M059J (cell line): ENCODE data around the gene GATAD1. TPM values are rescaled to one million over a fixed set of nuclear protein-coding genes. Genes with fewer than 3 reads are reported as not detected.
A peak's percentile ranks its signal among the peaks of the same experiment; 100 is the strongest.
"Not testable (repeated sequence)": the region's sequence is repeated elsewhere in the genome, so short reads cannot be mapped to it uniquely, and the experiment has no call there.

ENCODE experiments used
- DNase-seq: peaks from one replicate; pipeline ENCODE4 v3.0.0-alpha.2; 2012; ENCODE audit warnings: low read depth
- total RNA-seq: library from RNA; depleted of rRNA; stranded (reverse); fragments of >200 nt; shearing (Covaris generic); gene quantifications from 2 replicates; pipeline ENCODE4 v1.2.3, GENCODE V29; 2014; rRNA removed

Gene GATAD1
- total RNA-seq, 1 experiment from 2014 or later, result 24.5 TPM

DNA sequence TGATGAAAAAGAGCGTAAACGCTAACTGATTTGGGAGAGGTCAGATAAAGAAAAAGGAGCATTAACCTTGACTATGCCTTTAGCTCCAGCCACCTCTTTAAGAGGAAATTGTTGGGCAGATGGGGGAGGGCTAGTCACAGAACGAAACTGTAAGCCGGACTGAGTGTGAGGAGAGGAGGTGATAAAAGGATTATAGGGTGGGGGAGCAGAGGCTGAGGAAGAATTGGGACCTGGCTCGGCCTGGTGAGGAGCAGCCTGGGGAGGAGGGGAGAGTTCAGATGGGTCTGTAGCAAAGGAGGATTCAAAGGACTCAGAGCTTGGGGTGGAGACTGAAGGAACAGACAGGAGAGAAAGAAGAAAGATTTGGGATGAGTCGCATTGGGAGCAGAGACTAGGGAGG lies 36.3 kb downstream of the GATAD1 start:
- not testable (repeated sequence) for DNase-seq

DNA sequence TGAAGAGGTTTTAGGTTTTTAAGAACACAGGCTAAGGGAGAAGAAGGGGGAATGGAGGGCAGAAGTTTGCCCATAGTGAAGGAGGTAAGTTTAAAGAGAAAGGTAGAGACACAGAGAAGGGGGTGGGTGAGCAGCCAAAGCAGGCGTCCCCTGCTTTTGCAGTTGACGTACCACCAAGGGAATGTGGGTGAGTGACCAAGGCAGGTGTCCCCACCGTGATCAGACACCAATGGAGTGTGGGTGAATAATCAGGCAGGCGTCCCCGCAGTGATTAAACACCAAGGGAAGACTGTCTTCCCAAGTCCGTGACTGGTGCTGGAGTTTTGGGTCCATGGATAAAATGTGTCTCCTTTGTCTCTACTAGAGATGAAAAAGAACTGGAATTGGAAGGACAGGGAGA lies 36.9 kb downstream of the GATAD1 start:
- not testable (repeated sequence) for DNase-seq

DNA sequence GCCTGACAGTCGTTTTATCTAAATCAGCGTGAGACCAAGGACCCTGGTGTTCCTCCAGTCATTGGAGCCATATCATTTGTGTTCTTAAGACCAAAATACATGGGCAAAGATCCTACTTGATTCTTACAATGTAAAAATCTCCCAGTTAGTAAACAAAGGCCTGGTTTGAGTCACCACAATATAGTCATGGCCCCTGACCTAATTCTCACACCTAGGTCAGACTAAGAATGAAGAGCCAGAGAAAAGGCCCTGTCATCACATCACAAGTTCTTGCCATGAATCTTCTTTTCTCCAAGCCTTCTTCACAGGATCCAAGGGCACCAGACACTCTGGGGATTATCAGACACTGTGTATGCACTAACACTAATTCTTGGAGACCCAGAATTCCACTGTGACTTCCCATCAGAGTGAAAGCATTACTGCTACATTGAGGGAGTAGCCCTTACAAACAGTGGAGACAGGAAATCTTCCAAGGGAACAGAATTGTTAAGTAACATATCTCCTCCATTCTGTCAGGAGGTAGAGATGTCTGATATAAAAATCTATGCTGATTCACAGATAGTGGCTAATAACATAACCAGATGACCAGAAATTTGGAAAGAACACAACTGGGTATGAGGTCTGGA lies 38.1 kb downstream of the GATAD1 start:
- DNase-seq, result no peak

DNA sequence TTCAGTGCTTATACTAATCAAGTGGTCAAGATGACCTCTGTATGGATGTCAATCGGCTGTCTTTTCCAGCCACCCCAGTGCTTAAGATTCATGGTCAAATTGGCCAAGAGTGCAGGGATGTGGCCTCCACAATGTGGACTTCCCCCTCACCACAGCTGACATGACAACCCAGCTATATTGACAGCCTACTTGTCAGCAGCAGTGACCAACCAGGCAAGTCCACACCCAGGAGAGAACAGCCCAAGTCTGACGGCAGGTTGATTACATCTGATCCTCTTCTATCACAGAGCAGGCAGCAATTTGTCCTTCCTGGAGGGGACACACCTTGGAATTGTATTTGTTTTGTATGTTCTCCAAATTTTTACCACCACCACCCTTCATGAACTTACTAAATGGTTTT lies 38.7 kb downstream of the GATAD1 start:
- no peak for DNase-seq

DNA sequence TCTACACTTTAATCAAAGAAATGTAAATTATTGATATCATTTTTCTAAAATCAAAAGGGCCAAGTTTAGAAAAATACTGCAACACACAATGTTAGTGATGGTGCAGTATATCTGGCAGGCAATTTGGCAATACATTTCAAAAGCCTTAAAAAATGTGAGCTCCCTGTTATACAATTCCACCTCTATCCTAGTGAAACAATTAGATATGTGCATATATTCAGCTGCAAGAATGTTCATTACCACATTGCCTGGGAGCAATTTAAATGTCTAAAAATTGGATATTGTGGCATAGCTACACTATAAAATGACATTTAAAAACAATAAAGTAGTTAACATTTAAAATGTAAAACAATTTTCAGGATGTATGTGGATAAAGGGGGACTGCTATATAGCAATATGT lies 40.5 kb downstream of the GATAD1 start:
- DNase-seq, result no peak

DNA sequence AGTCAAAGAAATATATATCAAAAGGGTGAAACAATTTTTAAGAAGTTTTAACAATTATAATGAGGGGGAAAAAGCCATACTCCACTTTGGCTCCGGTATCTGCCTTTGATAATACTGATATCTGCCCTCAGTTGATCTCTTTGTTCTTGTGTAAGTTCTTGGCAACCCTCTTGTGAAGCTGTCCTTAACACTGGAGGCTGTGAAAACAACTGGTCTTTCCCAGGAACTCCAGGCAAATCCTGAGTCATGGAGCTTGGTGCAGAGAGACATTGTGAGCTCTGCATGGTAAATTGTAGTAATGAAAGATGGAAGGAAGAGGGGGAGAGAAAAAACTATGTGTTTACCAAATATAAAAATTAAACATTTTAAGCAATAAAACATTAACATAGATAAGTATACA lies 42.4 kb downstream of the GATAD1 start:
- DNase-seq, result peak; percentile 1

DNA sequence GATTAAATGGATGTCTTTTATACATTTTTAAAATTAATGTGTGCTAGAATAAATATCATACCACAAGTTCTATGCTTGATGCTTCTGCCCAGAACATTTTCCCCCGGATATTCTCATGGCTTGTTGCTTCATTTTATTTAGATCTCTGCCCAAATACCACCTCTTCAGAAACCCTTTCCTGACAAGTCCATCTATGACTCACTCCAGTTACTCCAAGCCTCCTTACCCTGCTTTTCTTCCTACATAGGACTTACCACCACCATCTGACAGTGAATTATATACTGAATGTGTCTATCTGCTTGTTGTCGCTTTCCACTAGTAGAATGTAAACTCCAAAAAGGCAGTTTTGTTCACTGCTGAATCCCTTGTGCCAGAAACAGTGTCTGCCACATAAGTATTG lies 49.6 kb downstream of the GATAD1 start:
- peak; percentile 6 for DNase-seq

DNA sequence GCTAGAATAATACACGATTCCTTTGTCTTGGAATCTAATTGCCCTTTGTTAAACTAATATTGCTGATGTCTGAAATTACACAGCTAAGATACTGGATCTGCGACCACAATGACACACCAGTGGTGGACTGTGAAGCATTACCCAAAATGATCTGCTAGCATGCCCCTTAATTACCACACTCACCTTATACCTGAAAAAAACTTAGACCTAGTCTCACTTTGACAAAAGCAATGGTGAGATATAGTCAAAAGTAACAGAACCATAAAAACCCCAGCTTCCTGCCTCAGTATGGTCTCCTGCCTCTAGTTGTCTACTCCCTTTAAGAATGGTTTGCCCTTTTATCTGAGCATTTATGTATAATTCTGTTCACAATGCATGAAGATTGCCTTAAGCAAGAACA lies 51.3 kb downstream of the GATAD1 start:
- no peak for DNase-seq

DNA sequence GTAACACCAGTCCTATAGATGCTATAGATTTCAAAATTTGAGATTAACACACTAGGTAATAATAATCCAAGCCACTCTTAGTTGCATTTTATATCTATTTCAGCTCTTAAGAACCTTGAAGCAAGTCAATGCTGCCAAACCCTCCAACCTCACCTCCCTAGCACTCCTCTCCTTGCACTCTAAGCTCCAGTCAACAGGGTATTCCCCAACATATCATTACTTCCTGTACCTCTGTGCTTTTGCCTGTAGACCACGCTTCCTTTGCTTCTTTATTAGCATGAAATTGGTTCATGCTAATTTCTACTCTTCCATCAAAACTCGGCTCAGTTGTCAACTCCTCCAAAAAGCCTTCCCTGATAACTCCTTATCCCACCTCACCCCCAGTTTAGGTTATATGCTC lies 56.5 kb downstream of the GATAD1 start:
- DNase-seq, result no peak

DNA sequence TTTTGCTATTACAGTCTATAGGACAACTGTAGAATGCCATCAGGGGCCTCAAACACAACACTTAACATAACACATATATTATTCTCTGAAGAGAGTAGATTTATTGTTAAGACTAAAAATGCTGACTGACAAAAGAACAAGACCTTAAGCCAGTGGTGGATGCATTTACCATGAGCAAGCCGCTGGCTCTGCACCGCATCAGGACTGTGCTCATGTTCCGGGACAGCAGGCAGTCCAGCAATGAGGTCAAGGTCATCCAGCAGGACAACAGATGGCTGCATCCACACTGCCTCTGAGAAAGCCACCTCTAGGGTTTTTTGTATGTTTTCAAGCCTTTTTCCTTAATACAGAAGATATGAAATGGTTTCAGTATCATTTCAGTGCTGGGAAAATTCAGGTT lies 57.3 kb downstream of the GATAD1 start:
- no peak for DNase-seq

DNA sequence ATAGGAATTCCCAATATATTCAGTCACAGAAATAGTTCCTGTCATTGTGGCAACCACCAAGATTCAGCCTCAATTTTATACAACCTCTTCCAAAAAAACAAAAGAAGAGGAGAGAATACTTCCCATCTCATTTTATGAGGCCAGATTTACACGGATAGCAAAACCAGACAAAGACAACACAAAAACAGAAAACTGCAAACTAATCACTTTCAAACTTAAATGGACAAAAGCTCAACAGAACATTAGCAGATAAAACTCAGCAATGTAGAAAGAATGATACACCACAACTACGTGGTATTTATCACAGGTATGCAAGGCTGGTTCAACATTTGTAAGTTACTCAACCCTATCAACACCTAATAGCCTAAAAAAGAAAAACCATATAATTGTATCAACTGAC lies 59.1 kb downstream of the GATAD1 start:
- no peak for DNase-seq

DNA sequence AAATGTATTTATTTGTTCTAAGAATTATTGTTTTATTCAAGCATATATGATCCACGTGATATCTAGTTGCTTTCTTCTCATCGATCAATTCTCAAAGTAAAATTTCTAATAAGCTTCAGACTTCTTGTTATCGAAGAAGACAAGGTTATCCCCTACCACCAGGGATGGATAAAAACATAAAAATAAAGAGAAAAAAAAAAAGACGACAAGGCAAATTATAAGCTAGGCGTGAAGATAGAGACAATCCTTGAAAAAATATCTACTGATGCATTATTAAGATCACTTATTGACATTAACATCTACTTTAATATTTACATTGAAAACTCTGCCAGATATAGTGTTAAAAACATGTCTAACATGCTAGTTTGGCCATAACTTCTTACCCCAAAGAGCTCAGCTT lies 61.7 kb downstream of the GATAD1 start:
- DNase-seq, result no peak

Other genes with a start within 250 kb of the GATAD1 start
- gene KRIT1, start 201.6 kb upstream of the GATAD1 start, total RNA-seq, result 23.2 and 33.2 TPM in 2 replicates
- 39.7 and 56.9 TPM in 2 replicates for gene ANKIB1, start 201.5 kb upstream of the GATAD1 start, total RNA-seq
- gene ERVW-1, start 30.5 kb downstream of the GATAD1 start, total RNA-seq, result 0.02 TPM in 1 of 2 replicates, not detected in the other
- gene PEX1, start 81.0 kb downstream of the GATAD1 start, total RNA-seq, result 11.0 and 11.2 TPM in 2 replicates
- gene RBM48, start 81.3 kb downstream of the GATAD1 start, total RNA-seq, result 12.8 and 15.8 TPM in 2 replicates
- gene FAM133B, start 142.9 kb downstream of the GATAD1 start, total RNA-seq, result 14.1 and 20.5 TPM in 2 replicates